K562 (cell line): Measurements from ENCODE around the gene NF1. TPM values are rescaled to one million over a fixed set of nuclear protein-coding genes. Genes with fewer than 3 reads are reported as not detected.

Experiments
- ATAC-seq: fragments of 200-7000 bp; cut with Tn5 transposase; 3 replicates; pipeline ENCODE4 v1.9.1; 2020; ENCODE audit warnings: moderate library complexity
- BruUV-seq: library from RNA; stranded (reverse); fragments of 400-500 nt; replicated peaks from 2 replicates; lab custom pipeline; 2021; lab: Mats Ljungman, UMichigan
- CTCF ChIA-PET: fragments of 300-600 bp; formaldehyde crosslinking; extraction: SDS; loops from one replicate; lab custom pipeline; 2021; ENCODE audit warnings: low intra/inter-chr PET ratio; lab: Yijun Ruan, JAX
- POLR2A ChIA-PET: fragments of 300-600, 350-650 bp; sonication (Branson Sonifier 250); formaldehyde crosslinking; extraction: SDS; loops from one replicate; lab custom pipeline; 2021; ENCODE audit warnings: antibody characterized with exemption, inconsistent platforms; lab: Yijun Ruan, JAX
- DNase-seq, 4 experiments: peaks; one replicate each; pipeline versions ENCODE4 v3.0.0 to v3.0.0-alpha.2; 2011 to 2018; ENCODE audit warnings: low spot score in 3 of 4, mixed read lengths in 3 of 4; ENCODE audit errors: extremely low read depth in 1 of 4
- FAIRE-seq: peaks from 2 replicates; lab custom pipeline; 2011; peaks lifted over from hg19 to GRCh38; lab: Jason Lieb, UNC
- H2AFZ ChIP-seq: 2 replicates; pipeline ENCODE4 v1.6.0; 2011; ENCODE audit warnings: low read depth, low read length, control low read depth, inconsistent platforms
- H3K27ac ChIP-seq: fragments of 200-600 bp; 3 replicates; pipeline ENCODE4 v1.8.0; 2011; ENCODE audit warnings: low read depth, mild to moderate bottlenecking, control low read depth, inconsistent platforms, low read length, moderate library complexity, mixed read lengths; ENCODE audit errors: extremely low read depth
- H3K27me3 ChIP-seq, 2 experiments: fragments of 300-600 bp in 1 of 2; 2 replicates in 1 of 2; 3 replicates in 1 of 2; pipeline versions ENCODE4 v1.6.0 to v1.8.0; 2011; ENCODE audit warnings: inconsistent platforms in 2 of 2, low read length in 2 of 2, mild to moderate bottlenecking in 1 of 2, mixed read lengths in 1 of 2, moderate library complexity in 1 of 2; ENCODE audit not compliant: control insufficient read depth in 2 of 2, insufficient read depth in 2 of 2
- H3K36me3 ChIP-seq: fragments of 300-600 bp; 3 replicates; pipeline ENCODE4 v1.8.0; 2011; ENCODE audit warnings: mild to moderate bottlenecking, low read length, inconsistent platforms; ENCODE audit not compliant: control insufficient read depth, insufficient read depth
- H3K4me1 ChIP-seq, 2 experiments: fragments of 200-600 bp in 1 of 2; replicated peaks in 1 of 2; 2 replicates in 1 of 2; 3 replicates in 1 of 2; pipeline versions ENCODE4 v1.5.1 to v1.8.0; 2011; ENCODE audit warnings: inconsistent platforms in 2 of 2, low read length in 2 of 2, mild to moderate bottlenecking in 1 of 2, mixed read lengths in 1 of 2, moderate library complexity in 1 of 2; ENCODE audit not compliant: control insufficient read depth in 2 of 2, insufficient read depth in 2 of 2
- H3K4me2 ChIP-seq: 2 replicates; pipeline ENCODE4 v1.6.1; 2011; ENCODE audit warnings: low read length, control low read depth, inconsistent platforms, mixed read lengths; ENCODE audit not compliant: insufficient read depth
- H3K4me3 ChIP-seq: fragments of 200-600 bp; sonication (generic), shearing (Covaris generic); 2 replicates; pipeline ENCODE4 v1.5.1; 2016; ENCODE audit warnings: control low read depth, inconsistent platforms
- H3K79me2 ChIP-seq: fragments of 200-600 bp; 3 replicates; pipeline ENCODE4 v1.8.0; 2011; ENCODE audit warnings: low read length, inconsistent platforms; ENCODE audit not compliant: control insufficient read depth, insufficient read depth
- H3K9ac ChIP-seq, 2 experiments: 2 replicates each; pipeline versions ENCODE4 v1.6.0 to v1.6.1; 2011; ENCODE audit warnings: low read depth in 2 of 2, low read length in 2 of 2, control low read depth in 1 of 2, inconsistent platforms in 1 of 2, mild to moderate bottlenecking in 1 of 2, mixed read lengths in 1 of 2; ENCODE audit not compliant: insufficient read depth in 1 of 2
- H3K9me1 ChIP-seq: one replicate; pipeline ENCODE4 v1.6.0; 2011; ENCODE audit warnings: inconsistent platforms, mild to moderate bottlenecking, low read length, moderate library complexity; ENCODE audit not compliant: control insufficient read depth, insufficient read depth
- H3K9me3 ChIP-seq: replicated peaks from 2 replicates; pipeline ENCODE4 v1.5.1; 2011; ENCODE audit warnings: low read depth, low read length, inconsistent platforms; ENCODE audit not compliant: control insufficient read depth, insufficient read depth
- H4K20me1 ChIP-seq: replicated peaks from 2 replicates; pipeline ENCODE4 v1.6.1; 2011; ENCODE audit warnings: low read length, inconsistent platforms, mixed read lengths; ENCODE audit not compliant: control insufficient read depth, insufficient read depth
- HMBOX1 ChIP-seq: sonication (generic); IDR thresholded peaks from 2 replicates; pipeline ENCODE4 v1.6.1; 2016
- SIRT6 ChIP-seq: IDR thresholded peaks from one replicate; pipeline ENCODE4 v1.6.1; 2012; ENCODE audit warnings: low read depth, mild to moderate bottlenecking, control low read depth, inconsistent platforms, low read length, moderate library complexity
- ZFP91 ChIP-seq: sonication (generic); formaldehyde crosslinking; IDR thresholded peaks from 2 replicates; pipeline ENCODE4 v1.8.0; 2022; ENCODE audit warnings: mild to moderate bottlenecking, missing genetic modification reagents
- ZNF24 ChIP-seq: fragments of 450-650 bp; IDR thresholded peaks from 2 replicates; pipeline ENCODE4 v1.6.1; 2016
- WGBS: fragments of 100-300 bp; shearing (Covaris generic); methylation state at CpG from one replicate; pipeline ENCODE4 v1.1.6; 2016; ENCODE audit warnings: low coverage, mixed read lengths; ENCODE audit not compliant: insufficient coverage; ENCODE audit errors: missing lambda C conversion rate; 5-methylcytosine and 5-hydroxymethylcytosine counted together
- in situ Hi-C: fragments of 300-500 bp; cut with MboI; formaldehyde crosslinking; loops from 4 replicates; pipeline ENCODE4 v1.15.0; 2018; ENCODE audit warnings: inconsistent platforms, mixed read lengths
- intact Hi-C: fragments of 100-400 bp; cut with micrococcal nuclease; formaldehyde crosslinking; loops from 2 replicates; pipeline ENCODE4 v1.14.2; 2022
- polyA plus RNA-seq, 8 experiments: library from polyadenylated mRNA; depleted of rRNA in 4 of 8; stranded (reverse) in 5 of 8; unstranded in 3 of 8; fragments of >200 nt; fragmentation: Nextera tagmentation in 2 of 8; fragmentation: Illumina TruSeq in 1 of 8; extraction: Ambion mirVana in 2 of 8; extraction: Trizol in 1 of 8; gene quantifications; 2 replicates each; pipeline versions ENCODE4 v1.2.1 to v1.2.3, GENCODE V29; 2011 to 2014; ENCODE audit warnings: inconsistent platforms in 1 of 8, missing spikeins in 1 of 8
- total RNA-seq, 7 experiments: library from RNA; depleted of rRNA in 6 of 7; stranded (reverse); fragments of >200 nt in 6 of 7; fragmentation: Illumina TruSeq in 2 of 7; extraction: Trizol in 2 of 7; gene quantifications; 2 replicates each; pipeline versions ENCODE4 v1.2.1 to v1.2.3, GENCODE V29; 2011 to 2021; ENCODE audit warnings: low replicate concordance in 1 of 7

NF1 gene
- total and polyA plus RNA-seq, 9 of the 15 experiments (the other 6 are each of a cell fraction or from before 2014, with no cell fraction given): 3.4 to 41.9 (median 24.3) TPM

GRCh38 chr17:31144836-31145235, 50.1 kb downstream of the NF1 start:
- 61% methylated on average over 7 of the region's 7 CpGs for WGBS
- intact Hi-C loops: no loop called here
- no peak overlapping the region for H3K4me3 ChIP-seq
- H3K4me1 ChIP-seq: peaks cover 5 to 23% of the 10 kb centered on the region in 2 experiments
- no peaks in the 10 kb centered on the region for H4K20me1 ChIP-seq
- peaks cover 13% of the 10 kb centered on the region for H3K36me3 ChIP-seq
- TF ChIP-seq ZNF24: peak; percentile 44; the same call in 1 of the 2 replicates
- TF ChIP-seq SIRT6: no peak
- no TSS peak for BruUV-seq
- POLR2A ChIA-PET: interaction anchor here (0.8 to 1.2 kb wide), 2 partner anchors 11 to 12 kb away, joined by 3 read pairs; no protein-coding TSS in a partner anchor
- CTCF ChIA-PET: no interaction called here
- no peak for FAIRE-seq
- H3K9ac ChIP-seq: no peak overlapping the region
- peaks cover 64% of the 10 kb centered on the region for H3K79me2 ChIP-seq
- no peaks in the 10 kb centered on the region for H3K27me3 ChIP-seq
- H3K9me1 ChIP-seq: no peaks in the 10 kb centered on the region
- H2AFZ ChIP-seq: no peak overlapping the region
- H3K4me2 ChIP-seq: no peak overlapping the region
- in situ Hi-C loops: no loop called here
- no peak for ATAC-seq
- H3K27ac ChIP-seq: no peak overlapping the region
- no peak for DNase-seq
- H3K9me3 ChIP-seq: no peaks in the 10 kb centered on the region

- ATAC-seq (peak; percentile 65), FAIRE-seq (no peak), DNase-seq (peak in 2 of 4 experiments; percentile 11 to 30)
- Histone ChIP-seq H4K20me1 (no peaks in the 10 kb centered on the region), H3K79me2 (peaks cover 46% of the 10 kb centered on the region), H3K9ac (0 out of 4 replicates have a peak overlapping the region, but pooled peaks of 1 of the 2 experiments have one; percentile 13), H3K9me1 (no peaks in the 10 kb centered on the region), H2AFZ (no peak overlapping the region), H3K36me3 (peaks cover 13% of the 10 kb centered on the region; the same call in 2 of the 3 replicates), H3K27ac (peak overlapping the region; percentile 75; the same call in 2 of the 3 replicates), H3K4me2 (no peak overlapping the region; the same call in 1 of the 2 replicates), H3K4me3 (no peak overlapping the region), H3K9me3 (no peaks in the 10 kb centered on the region), H3K4me1 (peaks cover 5 to 23% of the 10 kb centered on the region in 2 experiments), H3K27me3 (no peaks in the 10 kb centered on the region)
- intact Hi-C loops (no loop called here), in situ Hi-C loops (no loop called here)
- BruUV-seq: no TSS peak
- TF ChIP-seq ZFP91 (no peak), HMBOX1 (0 out of 2 replicates have a peak, but pooled peaks have one; percentile 19)
- CTCF ChIA-PET: no interaction called here
- POLR2A ChIA-PET: no interaction called here
- 5% methylated on average over 3 of the region's 3 CpGs for WGBS
Measured at GRCh38 chr17:31147507-31148202, 52.9 kb downstream of the NF1 start.
